Right lobe of liver (tissue), 4 donors: ENCODE data around the gene TREH.
"Not testable (repeated sequence)": the region's sequence is repeated elsewhere in the genome, so short reads cannot be mapped to it uniquely, and the experiment has no call there.

Experiments
- POLR2A ChIP-seq: fragments of 450-650 bp; IDR thresholded peaks from one replicate; pipeline ENCODE4 v1.6.1; 2017; ENCODE audit warnings: antibody characterized with exemption, mild to moderate bottlenecking
- TF ChIP-seq, protein P1 (sequence below), 4 donors: fragments of 200-600 bp in 3 of 4; fragments of 450-650 bp in 1 of 4; IDR thresholded peaks; one replicate each; pipeline versions ENCODE4 v1.5.1 to v1.8.0; 2016 to 2022; ENCODE audit warnings: antibody characterized with exemption in 4 of 4, mild to moderate bottlenecking in 2 of 4
- donor health status: DM: no; HTN: no; CAD: no.
- donor health status: DM: no; HTN: no; CAD: no.
- donor health status: DM: no; HTN: yes; CAD: no.

DNA sequence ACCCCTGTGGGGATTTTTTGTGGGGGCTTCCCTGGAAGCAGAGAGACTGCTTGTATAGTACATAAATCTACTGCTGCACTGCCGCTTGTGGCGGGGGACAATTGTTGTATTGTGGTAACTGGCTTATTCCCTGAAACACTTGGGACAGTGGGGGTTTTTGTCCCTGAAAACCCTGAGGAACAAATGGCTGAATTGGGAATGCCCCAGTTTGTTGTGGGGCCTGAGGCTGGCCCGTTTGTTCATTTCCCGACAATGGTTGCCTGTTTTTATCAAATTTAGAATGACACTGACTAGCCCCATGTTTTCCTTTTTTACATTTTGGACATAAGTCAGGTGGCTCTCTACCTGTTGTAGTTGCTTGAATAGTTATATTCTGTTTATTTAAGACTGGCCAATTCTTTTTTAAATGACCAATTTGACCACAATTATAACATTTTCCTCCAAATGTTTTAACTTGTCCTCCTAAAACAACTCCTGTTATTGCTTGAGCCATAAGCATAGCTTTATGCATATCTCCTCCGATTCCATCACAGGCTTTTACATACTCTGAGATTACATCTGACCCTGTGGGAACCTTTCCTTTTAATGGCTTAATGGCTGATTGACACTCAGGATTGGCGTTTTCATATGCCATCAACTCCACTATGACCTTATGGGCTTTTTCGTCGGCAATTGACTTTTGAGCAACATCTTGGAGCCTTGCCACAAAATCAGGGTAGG is 47.7 kb upstream of the TREH start:
- TF ChIP-seq, protein P1, sequence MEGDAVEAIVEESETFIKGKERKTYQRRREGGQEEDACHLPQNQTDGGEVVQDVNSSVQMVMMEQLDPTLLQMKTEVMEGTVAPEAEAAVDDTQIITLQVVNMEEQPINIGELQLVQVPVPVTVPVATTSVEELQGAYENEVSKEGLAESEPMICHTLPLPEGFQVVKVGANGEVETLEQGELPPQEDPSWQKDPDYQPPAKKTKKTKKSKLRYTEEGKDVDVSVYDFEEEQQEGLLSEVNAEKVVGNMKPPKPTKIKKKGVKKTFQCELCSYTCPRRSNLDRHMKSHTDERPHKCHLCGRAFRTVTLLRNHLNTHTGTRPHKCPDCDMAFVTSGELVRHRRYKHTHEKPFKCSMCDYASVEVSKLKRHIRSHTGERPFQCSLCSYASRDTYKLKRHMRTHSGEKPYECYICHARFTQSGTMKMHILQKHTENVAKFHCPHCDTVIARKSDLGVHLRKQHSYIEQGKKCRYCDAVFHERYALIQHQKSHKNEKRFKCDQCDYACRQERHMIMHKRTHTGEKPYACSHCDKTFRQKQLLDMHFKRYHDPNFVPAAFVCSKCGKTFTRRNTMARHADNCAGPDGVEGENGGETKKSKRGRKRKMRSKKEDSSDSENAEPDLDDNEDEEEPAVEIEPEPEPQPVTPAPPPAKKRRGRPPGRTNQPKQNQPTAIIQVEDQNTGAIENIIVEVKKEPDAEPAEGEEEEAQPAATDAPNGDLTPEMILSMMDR (IDR thresholded peaks at IDR 0.05): not testable (repeated sequence)
- TF ChIP-seq POLR2A: not testable (repeated sequence)
